AG09309 (cell line): ENCODE measurements around the gene PPP3R2.

Experiments used
- DNase-seq: peaks from one replicate; pipeline ENCODE4 v3.0.0-alpha.2; 2010; ENCODE audit warnings: low read depth
- H3K4me3 ChIP-seq: 2 replicates; pipeline ENCODE4 v1.5.1; 2011; ENCODE audit warnings: mild to moderate bottlenecking, low read depth, low read length, moderate library complexity; ENCODE audit not compliant: control insufficient read depth
- TF ChIP-seq, protein P1 (sequence below): IDR thresholded peaks from 2 replicates; pipeline ENCODE4 v1.5.1; 2011; ENCODE audit warnings: mild to moderate bottlenecking, low read depth, low read length, inconsistent platforms; ENCODE audit not compliant: insufficient read depth, control insufficient read depth; ENCODE audit errors: missing control alignments

The PPP3R2 gene

DNA sequence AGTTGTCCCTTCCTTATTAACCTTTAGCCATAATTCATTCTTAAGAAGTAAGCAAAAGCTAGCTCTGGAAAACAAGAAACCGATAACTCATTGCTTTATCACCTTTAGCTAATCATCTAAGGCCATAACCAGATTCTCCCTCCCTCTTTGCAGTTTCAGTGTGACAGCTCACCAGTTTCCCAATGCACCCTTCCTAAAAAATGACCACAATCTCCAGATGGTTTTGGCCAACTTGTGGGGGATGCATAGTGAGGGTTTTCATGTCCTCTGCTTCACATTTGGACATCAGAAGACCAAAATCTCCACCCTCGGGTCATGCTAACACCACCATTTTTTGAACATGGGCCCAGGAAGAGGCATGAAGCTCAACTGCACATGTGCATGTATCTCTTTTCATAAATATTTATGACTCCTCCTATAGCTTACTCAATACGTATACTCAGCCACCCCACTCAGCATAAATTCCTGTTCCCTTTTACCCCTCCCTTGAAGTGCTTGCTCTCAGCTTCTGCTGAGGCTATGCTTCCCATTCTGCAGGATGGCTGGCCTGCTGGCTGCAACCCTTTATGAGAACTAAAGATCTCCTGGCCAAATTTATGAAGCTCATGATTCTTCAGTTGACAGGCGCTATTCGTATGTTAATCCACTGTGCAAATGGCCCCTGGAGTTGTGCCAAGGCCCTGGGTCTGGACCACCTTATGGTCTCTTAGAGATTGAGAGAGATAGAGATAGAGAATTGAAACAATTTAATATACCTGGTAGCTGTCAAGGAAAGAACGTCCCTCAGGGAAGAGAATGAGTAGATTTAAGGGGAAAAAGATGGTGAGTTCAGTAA lies 14.8 kb downstream of the PPP3R2 start:
- DNase-seq: no peak
- TF ChIP-seq, protein P1, sequence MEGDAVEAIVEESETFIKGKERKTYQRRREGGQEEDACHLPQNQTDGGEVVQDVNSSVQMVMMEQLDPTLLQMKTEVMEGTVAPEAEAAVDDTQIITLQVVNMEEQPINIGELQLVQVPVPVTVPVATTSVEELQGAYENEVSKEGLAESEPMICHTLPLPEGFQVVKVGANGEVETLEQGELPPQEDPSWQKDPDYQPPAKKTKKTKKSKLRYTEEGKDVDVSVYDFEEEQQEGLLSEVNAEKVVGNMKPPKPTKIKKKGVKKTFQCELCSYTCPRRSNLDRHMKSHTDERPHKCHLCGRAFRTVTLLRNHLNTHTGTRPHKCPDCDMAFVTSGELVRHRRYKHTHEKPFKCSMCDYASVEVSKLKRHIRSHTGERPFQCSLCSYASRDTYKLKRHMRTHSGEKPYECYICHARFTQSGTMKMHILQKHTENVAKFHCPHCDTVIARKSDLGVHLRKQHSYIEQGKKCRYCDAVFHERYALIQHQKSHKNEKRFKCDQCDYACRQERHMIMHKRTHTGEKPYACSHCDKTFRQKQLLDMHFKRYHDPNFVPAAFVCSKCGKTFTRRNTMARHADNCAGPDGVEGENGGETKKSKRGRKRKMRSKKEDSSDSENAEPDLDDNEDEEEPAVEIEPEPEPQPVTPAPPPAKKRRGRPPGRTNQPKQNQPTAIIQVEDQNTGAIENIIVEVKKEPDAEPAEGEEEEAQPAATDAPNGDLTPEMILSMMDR: no peak

DNA sequence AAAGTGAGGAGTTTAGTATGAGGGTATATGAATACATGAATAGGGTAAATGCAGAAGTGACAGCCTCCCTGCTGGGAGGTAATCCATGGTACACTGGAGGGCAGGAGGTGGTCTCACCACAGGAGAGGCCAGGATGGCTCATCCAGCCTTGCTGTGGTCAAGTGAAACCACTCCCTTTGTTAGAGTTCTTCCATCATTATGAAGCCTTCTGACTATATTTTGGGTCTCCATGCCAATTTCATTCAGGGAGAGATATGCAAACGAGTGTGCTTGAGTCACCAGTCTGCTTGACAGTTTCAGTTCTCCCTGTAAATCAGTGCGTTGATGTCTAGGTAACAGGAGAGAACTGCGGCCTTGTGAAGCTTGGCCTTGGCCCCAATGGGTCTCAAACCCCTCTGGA lies 16.4 kb downstream of the PPP3R2 start:
- TF ChIP-seq, protein P1: no peak
- no peak for DNase-seq
- no peak overlapping the region for H3K4me3 ChIP-seq

More for the DNA sequence above, 14.8 kb downstream of the PPP3R2 start:
- no peak overlapping the region for H3K4me3 ChIP-seq

DNA sequence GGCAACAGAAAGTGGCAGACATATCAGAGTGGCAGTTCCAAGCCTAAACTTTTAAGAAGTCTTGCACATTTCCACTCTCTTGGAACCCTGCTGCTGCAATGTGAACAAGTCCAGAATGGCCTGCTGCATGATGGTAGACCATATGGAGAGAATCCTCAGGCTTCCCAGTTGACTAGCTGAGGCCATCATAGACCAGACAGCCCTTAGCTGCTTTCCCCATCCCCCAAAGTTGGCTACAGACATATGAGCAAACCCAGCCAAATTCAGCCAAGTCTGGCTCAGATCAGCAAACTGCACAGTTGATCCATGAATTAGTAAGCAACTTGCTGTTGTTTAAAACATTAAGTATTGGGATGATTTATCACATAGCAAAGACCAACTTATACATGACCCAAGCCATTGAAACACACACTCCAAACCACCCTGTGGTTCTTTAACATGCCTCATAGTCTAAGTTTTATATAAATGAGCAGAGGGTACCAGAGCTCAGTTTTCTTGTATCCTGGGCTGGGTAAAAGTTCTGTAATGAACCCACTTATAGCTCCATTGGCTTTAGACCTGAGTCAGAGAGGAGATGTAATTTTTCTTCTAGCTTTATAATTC lies 19.9 kb downstream of the PPP3R2 start:
- DNase-seq: no peak
- no peak overlapping the region for H3K4me3 ChIP-seq
- TF ChIP-seq, protein P1: no peak

DNA sequence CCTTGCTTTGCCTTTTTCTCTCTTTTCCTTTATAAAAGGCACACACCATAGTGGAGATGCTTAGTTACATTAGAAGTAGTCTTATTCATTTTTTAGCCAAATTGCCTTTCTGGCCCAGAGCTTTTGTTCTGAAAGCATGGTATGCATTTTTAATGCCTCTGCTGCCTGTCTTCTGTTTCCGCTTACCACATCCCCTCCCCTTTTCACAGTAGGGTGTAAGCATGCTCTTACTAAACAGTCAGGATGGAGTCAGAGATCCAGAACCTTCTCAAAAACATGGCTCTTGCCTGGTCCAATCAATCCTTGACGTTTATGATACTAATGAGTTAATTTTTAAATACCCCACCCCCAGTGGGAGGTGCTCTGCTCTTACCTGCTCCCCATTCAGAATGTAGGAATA lies 22.5 kb downstream of the PPP3R2 start:
- no peak overlapping the region for H3K4me3 ChIP-seq
- no peak for DNase-seq
- TF ChIP-seq, protein P1: no peak

DNA sequence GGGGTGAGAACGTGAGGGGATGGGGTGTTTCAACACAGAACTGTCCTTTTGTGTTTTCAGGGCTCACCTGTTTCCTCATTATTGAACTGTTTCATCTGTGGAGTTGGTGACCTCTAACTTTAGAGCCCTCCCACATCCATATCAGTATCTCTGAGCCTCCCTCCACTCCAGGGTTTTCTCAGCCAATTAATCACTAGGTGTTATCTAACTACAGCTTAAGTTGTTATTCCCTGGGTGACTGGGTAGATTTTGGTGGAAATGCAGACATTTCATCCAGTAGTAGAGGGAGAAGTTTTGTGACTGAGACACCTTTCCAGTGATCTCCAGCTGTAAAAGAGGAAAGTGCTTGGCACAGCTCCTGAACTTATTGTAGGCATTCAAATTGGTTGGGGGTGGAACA lies 23.7 kb downstream of the PPP3R2 start:
- DNase-seq: no peak
- no peak overlapping the region for H3K4me3 ChIP-seq
- TF ChIP-seq, protein P1: no peak

DNA sequence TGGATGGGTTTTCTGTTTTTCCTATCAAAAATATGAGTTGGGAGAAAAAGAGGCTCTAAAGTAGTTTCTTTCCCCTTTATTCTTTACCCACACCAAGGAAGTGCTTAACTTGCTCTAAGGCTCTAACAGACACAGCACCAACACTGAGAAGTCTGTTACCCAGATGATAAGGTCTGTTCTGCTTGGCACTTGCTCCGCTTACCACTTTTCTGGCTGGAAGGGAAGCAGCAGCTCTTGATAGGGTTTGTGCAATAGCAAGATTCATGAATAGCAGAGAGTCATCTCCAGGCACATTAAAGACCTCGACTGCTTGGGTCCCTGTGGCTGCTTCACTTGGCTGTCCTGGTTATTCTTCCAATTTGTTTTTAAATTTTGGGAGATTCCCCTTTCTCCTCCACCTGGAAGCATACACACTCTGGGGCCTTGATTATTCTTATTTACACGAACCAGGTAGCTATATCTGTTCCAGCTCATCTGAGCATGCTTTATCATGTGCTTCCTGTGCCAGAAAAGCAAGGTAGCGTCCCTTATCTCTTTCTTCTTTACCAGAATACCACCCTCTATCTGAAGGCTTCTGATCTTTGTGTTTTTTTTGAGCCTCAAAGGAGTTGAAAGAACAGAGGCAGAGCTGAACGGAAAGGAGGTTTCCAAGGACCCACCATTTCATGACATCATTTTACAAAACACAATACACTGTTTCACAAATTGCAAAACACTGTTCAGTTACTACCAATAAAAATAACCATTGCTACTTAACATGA lies 24.8 kb downstream of the PPP3R2 start:
- no peak for DNase-seq
- TF ChIP-seq, protein P1: no peak
- H3K4me3 ChIP-seq: no peak overlapping the region
